Activated CD8-positive, alpha-beta memory T cell treated with anti-CD3 and anti-CD28 coated beads, Interleukin-2, amount 50 U/mL, for 1 hour (primary cell): Measurements from ENCODE around the gene VAV2.
"Not testable (repeated sequence)": the region's sequence is repeated elsewhere in the genome, so short reads cannot be mapped to it uniquely, and the experiment has no call there.

Source experiments
- DNase-seq: peaks from one replicate; pipeline ENCODE4 v3.0.0-alpha.2; 2020; ENCODE audit errors: extremely low read depth

The VAV2 gene

DNA sequence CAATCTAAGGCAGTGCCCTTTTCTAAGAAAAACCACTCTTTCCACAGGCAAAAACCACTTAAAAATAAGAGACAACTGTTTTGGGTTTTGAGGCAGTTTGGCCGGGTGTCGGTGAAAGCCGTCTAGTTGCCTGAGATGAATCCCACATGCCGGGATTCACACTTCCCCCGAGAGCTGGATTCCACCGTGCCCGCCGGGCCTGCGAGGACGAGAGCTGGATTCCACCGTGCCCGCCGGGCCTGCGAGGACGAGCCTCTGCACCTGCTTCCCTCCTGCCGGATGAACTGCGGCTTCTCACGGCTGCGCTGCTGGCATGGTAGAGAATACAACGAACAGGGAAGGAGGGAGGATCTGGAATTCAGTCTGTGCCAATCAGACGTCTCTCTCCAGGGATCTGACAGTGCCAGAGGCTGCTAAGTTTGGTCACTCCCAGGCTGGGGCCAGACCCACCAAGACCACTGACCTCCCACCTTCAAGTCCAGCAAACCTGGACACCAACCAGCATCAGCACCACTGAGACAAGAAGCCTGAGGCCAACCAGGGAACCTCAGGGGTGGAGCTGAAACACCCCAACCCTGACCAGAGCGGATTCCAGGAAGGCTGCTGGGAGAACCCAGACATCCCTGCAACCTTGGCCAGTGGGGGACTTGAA lies 23.0 kb downstream of the VAV2 start:
- DNase-seq = no peak

DNA sequence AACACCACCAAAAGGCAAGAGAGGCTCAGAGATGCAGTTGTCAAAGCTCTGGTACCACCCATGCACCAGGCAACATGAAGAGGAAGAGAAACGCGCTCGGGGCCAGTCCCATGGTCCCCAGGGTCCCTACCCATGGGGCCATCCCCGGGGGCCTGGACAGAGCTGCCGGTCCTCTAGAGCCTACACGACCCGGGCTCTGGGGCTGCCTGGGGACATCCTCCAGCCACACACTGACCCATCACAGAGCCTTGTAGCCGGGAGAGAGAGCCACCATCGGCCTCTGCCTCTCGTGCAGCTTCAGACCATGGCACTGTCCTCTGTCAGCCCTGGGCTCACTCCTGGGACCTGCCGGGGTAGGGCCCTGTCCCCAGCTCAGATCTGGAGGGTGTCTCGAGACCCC lies 23.7 kb downstream of the VAV2 start:
- DNase-seq = no peak

DNA sequence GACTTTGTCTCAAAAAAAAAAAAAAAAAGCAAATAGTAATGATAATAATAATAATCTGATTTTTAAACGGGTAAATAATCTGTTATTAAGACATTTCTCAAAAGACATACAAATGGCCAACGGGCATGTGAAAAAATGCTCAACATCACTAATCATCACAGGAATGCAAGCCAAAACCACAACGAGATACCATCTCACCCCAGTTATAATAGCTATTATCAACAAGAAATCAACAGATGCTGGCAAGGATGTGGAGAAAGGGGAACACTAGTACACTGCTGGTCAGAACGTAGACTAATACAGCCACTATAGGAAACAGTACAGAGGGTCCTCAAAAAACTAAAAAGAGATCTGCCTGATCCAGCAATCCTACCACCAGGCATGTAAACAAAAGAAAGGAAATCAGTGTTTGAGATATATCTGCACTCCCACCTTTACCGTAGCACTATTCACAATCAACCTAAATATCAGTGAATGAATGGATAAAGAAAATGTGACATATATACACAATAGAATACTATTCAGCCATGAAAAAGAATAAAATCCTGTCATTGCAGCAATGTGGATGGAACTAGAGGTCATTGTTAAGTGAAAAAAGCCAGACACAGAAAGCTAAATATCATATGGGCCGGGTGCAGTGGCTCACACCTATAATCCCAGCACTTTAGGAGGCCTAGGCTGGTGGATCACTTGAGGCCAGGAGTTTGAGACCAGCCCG lies 24.9 kb downstream of the VAV2 start:
- DNase-seq = no peak

GRCh38 chr9:133964463-133964862 lies 27.7 kb downstream of the VAV2 start:
- DNase-seq = no peak

GRCh38 chr9:133963166-133963565 lies 29.0 kb downstream of the VAV2 start:
- no peak for DNase-seq

GRCh38 chr9:133962341-133962740 lies 29.8 kb downstream of the VAV2 start:
- DNase-seq = no peak

DNA sequence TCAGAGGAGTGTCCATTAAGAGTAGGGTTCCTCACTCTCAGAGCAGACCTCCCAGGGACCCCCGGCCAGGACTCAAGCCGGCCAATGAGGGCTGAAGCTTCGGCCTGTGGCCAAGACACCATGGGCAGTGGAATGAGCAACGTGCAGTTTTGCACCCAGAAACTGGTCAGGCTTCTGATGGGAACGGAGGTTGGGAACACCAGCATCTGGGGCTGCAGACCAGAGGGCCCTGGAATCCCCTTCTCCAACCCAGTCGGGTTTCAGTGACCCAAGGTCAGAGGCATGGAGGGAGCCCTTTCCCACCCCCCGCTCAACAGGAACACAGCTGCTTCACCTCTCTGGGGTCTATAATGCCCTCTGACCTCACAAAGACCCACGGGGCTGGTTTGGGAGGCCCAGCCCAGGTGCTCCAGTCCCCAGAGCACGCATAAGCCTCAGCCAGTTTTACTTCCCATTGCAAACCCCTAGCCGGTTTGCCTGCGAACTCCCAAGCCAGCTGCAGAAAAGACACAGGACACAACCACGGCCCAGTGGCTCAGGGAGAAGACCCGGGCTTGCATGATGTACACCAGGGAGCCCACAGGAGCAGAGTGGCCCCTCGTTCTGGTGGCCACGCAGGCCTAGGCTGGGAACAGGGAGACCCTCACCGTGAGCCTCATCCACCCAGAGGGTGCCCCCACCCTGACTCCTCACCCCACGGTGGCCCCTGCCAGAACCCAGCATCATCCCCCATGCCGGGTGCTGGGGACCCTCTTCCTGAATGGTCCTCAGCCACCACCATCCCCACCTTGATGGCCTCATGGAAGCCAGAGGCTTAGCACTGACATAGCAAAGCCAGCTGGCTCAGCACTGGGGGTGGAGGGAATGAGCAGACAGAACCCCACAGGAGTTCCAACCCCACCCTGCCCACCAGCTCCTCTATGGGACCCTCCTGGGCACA lies 30.6 kb downstream of the VAV2 start:
- DNase-seq = no peak

GRCh38 chr9:133960568-133961129 lies 31.5 kb downstream of the VAV2 start:
- no peak for DNase-seq

GRCh38 chr9:133959966-133960567 lies 32.1 kb downstream of the VAV2 start:
- DNase-seq = no peak

- no peak for DNase-seq
Measured at GRCh38 chr9:133959171-133959570, 33.0 kb downstream of the VAV2 start.

- no peak for DNase-seq
Measured at GRCh38 chr9:133958756-133959155, 33.4 kb downstream of the VAV2 start.

- DNase-seq = not testable (repeated sequence)
Measured at GRCh38 chr9:133957772-133958171, 34.4 kb downstream of the VAV2 start.

DNA sequence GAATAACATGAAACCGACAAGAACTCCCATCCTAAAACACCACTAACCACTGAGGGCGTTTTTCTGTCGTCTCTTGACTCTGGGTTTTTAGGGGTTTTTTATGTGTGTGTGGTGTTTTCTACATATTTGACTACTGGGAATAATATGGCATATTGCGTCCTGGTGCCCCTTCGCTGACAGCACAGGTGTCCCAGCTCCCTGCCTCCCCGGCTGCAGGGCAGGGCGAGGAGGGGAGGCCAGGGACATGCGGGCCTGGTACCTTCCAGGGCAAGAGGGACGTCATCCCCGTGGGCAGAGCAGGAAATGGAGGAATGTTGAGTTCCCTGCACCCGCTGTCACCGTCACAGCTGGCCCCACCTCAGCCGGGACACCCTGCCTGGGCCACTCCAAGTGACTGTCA lies 34.8 kb downstream of the VAV2 start:
- DNase-seq = no peak

DNA sequence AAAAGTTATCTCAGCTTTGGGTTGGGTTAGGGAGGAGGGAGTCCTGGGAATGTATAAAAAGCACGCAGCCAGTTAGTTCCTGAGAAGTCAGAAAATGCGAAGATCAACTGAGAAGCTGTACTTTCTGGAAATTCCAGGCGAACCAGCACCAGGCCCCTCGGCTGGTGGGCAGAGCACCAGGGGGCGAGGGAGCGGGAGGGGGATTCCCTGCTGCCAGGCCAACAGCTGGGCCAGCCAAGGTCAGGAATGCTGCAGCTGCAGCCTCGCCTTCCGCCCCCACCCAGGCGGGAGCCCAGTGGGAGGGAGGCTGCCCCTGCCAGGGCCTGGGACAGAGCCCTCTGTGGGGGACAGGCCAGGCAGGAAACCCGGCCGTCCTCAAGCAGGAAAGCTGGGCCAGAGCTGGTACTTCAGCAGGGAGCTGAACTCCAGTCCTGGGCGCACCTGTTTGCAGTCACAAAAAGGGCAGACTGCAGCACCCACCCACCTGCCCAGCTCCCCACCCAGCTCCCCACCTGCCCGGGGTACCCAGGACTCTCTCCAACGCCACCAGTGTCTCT lies 35.5 kb downstream of the VAV2 start:
- no peak for DNase-seq

GRCh38 chr9:133955821-133956411 lies 36.2 kb downstream of the VAV2 start:
- DNase-seq = no peak

GRCh38 chr9:133954862-133955529 lies 37.1 kb downstream of the VAV2 start:
- no peak for DNase-seq

GRCh38 chr9:133953976-133954709 lies 38.0 kb downstream of the VAV2 start:
- DNase-seq = no peak

DNA sequence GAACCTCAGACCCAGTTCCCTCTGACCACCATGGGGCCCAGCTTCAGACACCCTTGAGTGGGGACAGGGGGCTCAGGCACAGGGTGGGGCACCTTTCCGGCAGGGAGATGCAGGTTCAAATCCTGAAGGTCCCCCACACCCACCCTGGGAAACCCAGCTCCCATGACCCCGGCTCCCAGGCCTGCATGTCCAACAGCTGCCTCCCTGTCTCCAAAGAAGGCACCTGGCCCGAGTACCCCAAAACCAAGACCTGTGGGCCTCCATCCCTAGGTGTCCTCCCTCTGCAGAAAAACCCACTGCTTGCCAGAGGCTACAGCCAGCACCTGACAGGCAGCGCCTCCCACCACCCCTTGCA lies 38.5 kb downstream of the VAV2 start:
- no peak for DNase-seq

- DNase-seq = no peak
Measured at GRCh38 chr9:133952598-133953550, 39.2 kb downstream of the VAV2 start.
